GM12878 (cell line): ENCODE results near the gene RFX7. TPM values are rescaled to one million over a fixed set of nuclear protein-coding genes. Genes with fewer than 3 reads are reported as not detected.

Experiments used
- BCLAF1 ChIP-seq: fragments of 450-650 bp; IDR thresholded peaks from 2 replicates; pipeline ENCODE4 v1.6.1; 2017; ENCODE audit warnings: antibody characterized with exemption, mild to moderate bottlenecking, moderate library complexity
- CEBPZ ChIP-seq: fragments of 150-350 bp; IDR thresholded peaks from 2 replicates; pipeline ENCODE4 v1.6.1; 2016; ENCODE audit warnings: low read depth, low read length
- ESRRA ChIP-seq: IDR thresholded peaks from 2 replicates; pipeline ENCODE4 v1.6.1; 2012; ENCODE audit warnings: mild to moderate bottlenecking, low read length, improper control_type of control experiment
- IKZF2 ChIP-seq, 2 experiments: fragments of 450-650 bp; IDR thresholded peaks; 2 replicates each; pipeline ENCODE4 v1.6.1; 2017; ENCODE audit warnings: mild to moderate bottlenecking in 2 of 2, moderate library complexity in 2 of 2
- NFXL1 ChIP-seq: fragments of 450-650 bp; IDR thresholded peaks from 2 replicates; pipeline ENCODE4 v1.6.1; 2017; ENCODE audit warnings: antibody characterized with exemption, mild to moderate bottlenecking, borderline replicate concordance
- NFYA ChIP-seq: IDR thresholded peaks from 2 replicates; pipeline ENCODE4 v1.6.1; 2011; ENCODE audit warnings: low read depth, mild to moderate bottlenecking, low read length, improper control_type of control experiment, borderline replicate concordance
- POLR2A ChIP-seq: IDR thresholded peaks from 2 replicates; pipeline ENCODE4 v1.6.1; 2011; ENCODE audit warnings: low read depth, mild to moderate bottlenecking, low read length
- POU2F2 ChIP-seq: IDR thresholded peaks from 3 replicates; pipeline ENCODE4 v1.6.1; 2011; ENCODE audit warnings: low read depth, mild to moderate bottlenecking, low read length, borderline replicate concordance
- RAD21 ChIP-seq: IDR thresholded peaks from 2 replicates; pipeline ENCODE4 v1.6.1; 2011; ENCODE audit warnings: mild to moderate bottlenecking, low read depth, low read length, moderate library complexity; ENCODE audit not compliant: insufficient read depth
- RELB ChIP-seq: fragments of 450-650 bp; IDR thresholded peaks from 2 replicates; pipeline ENCODE4 v1.6.1; 2017; ENCODE audit warnings: low read depth, mild to moderate bottlenecking, moderate library complexity
- RFX5 ChIP-seq: IDR thresholded peaks from 2 replicates; pipeline ENCODE4 v1.6.1; 2011; ENCODE audit warnings: low read depth, low read length, improper control_type of control experiment
- RUNX3 ChIP-seq: IDR thresholded peaks from 2 replicates; pipeline ENCODE4 v1.6.1; 2012; ENCODE audit warnings: low read length, inconsistent platforms
- SMAD5 ChIP-seq: IDR thresholded peaks from 2 replicates; pipeline ENCODE4 v1.6.1; 2016; ENCODE audit warnings: antibody characterized with exemption, low read depth
- USF2 ChIP-seq: IDR thresholded peaks from 2 replicates; pipeline ENCODE4 v1.6.1; 2011; ENCODE audit warnings: low read depth, low read length, improper control_type of control experiment, borderline replicate concordance
- ZNF592 ChIP-seq: fragments of 450-650 bp; IDR thresholded peaks from 2 replicates; pipeline ENCODE4 v1.6.1; 2017; ENCODE audit warnings: mild to moderate bottlenecking, moderate library complexity
- polyA plus RNA-seq, 11 experiments: library from polyadenylated mRNA; depleted of rRNA in 4 of 11; unstranded in 6 of 11; stranded (reverse) in 5 of 11; fragments of >200 nt; fragmentation: Nextera tagmentation in 4 of 11; fragmentation: Illumina TruSeq in 1 of 11; extraction: Ambion mirVana in 4 of 11; extraction: Trizol in 1 of 11; gene quantifications; 1 replicate in 1 of 11; 2 replicates in 10 of 11; pipeline versions ENCODE4 v1.2.1 to v1.2.3, GENCODE V29; 2011 to 2016; ENCODE audit warnings: inconsistent platforms in 2 of 11, missing spikeins in 2 of 11, low read depth in 1 of 11
- total RNA-seq, 4 experiments: library from RNA; depleted of rRNA in 3 of 4; stranded (reverse); fragments of >200 nt in 3 of 4; fragmentation: Illumina TruSeq in 1 of 4; extraction: Trizol in 1 of 4; gene quantifications; 2 replicates each; pipeline versions ENCODE4 v1.2.1 to v1.2.3, GENCODE V29; 2013 to 2021

The RFX7 gene
- total and polyA plus RNA-seq, 10 of the 15 experiments (the other 5 are each of a cell fraction or from before 2014, with no cell fraction given): 3.2 to 31.4 (median 10.7) TPM

GRCh38 chr15:56245871-56246814 is 2.5 kb upstream of the RFX7 start (continued):
- TF ChIP-seq ZNF592 (peak; percentile 95), CEBPZ (no peak), BCLAF1 (no peak), RELB (peak; percentile 73), IKZF2 (IDR thresholded peaks at IDR 0.05) (peak; percentile 63 to 71), NFYA (peak; percentile 75; the same call in 1 of the 2 replicates), RAD21 (peak; percentile 95), USF2 (no peak), SMAD5 (peak; percentile 58; the same call in 1 of the 2 replicates), NFXL1 (no peak), RUNX3 (peak; percentile 91), RFX5 (no peak), POLR2A (peak; percentile 86), ESRRA (peak; percentile 19; the same call in 1 of the 2 replicates), POU2F2 (peak; percentile 89; the same call in 1 of the 3 replicates)
